GM12892 (cell line): ENCODE data around the gene MMRN1. TPM values are rescaled to one million over a fixed set of nuclear protein-coding genes. Genes with fewer than 3 reads are reported as not detected.
A peak's percentile ranks its signal among the peaks of the same experiment; 100 is the strongest.

Experiments used
- DNase-seq: peaks from one replicate; pipeline ENCODE4 v3.0.0; 2011; ENCODE audit not compliant: insufficient read length
- FAIRE-seq: peaks from 2 replicates; lab custom pipeline; 2011; peaks lifted over from hg19 to GRCh38; lab: Jason Lieb, UNC
- POLR2A ChIP-seq: IDR thresholded peaks from 2 replicates; pipeline ENCODE4 v1.6.1; 2011; ENCODE audit warnings: low read depth, low read length, control low read depth
- POLR2AphosphoS5 ChIP-seq: IDR thresholded peaks from 2 replicates; pipeline ENCODE4 v1.6.1; 2011; ENCODE audit warnings: low read depth, low read length, control low read depth
- TAF1 ChIP-seq: IDR thresholded peaks from 2 replicates; pipeline ENCODE4 v1.6.1; 2011; ENCODE audit warnings: low read depth, mild to moderate bottlenecking, control low read depth, low read length, borderline replicate concordance
- polyA plus RNA-seq: library from polyadenylated mRNA; unstranded; fragments of >200 nt; gene quantifications from one replicate; pipeline ENCODE4 v1.2.1, GENCODE V29; 2012; ENCODE audit warnings: missing spikeins, inconsistent platforms; ENCODE audit not compliant: missing spikeins

MMRN1 gene, protein sequence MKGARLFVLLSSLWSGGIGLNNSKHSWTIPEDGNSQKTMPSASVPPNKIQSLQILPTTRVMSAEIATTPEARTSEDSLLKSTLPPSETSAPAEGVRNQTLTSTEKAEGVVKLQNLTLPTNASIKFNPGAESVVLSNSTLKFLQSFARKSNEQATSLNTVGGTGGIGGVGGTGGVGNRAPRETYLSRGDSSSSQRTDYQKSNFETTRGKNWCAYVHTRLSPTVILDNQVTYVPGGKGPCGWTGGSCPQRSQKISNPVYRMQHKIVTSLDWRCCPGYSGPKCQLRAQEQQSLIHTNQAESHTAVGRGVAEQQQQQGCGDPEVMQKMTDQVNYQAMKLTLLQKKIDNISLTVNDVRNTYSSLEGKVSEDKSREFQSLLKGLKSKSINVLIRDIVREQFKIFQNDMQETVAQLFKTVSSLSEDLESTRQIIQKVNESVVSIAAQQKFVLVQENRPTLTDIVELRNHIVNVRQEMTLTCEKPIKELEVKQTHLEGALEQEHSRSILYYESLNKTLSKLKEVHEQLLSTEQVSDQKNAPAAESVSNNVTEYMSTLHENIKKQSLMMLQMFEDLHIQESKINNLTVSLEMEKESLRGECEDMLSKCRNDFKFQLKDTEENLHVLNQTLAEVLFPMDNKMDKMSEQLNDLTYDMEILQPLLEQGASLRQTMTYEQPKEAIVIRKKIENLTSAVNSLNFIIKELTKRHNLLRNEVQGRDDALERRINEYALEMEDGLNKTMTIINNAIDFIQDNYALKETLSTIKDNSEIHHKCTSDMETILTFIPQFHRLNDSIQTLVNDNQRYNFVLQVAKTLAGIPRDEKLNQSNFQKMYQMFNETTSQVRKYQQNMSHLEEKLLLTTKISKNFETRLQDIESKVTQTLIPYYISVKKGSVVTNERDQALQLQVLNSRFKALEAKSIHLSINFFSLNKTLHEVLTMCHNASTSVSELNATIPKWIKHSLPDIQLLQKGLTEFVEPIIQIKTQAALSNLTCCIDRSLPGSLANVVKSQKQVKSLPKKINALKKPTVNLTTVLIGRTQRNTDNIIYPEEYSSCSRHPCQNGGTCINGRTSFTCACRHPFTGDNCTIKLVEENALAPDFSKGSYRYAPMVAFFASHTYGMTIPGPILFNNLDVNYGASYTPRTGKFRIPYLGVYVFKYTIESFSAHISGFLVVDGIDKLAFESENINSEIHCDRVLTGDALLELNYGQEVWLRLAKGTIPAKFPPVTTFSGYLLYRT
- polyA plus RNA-seq, result 1.2 TPM

DNA sequence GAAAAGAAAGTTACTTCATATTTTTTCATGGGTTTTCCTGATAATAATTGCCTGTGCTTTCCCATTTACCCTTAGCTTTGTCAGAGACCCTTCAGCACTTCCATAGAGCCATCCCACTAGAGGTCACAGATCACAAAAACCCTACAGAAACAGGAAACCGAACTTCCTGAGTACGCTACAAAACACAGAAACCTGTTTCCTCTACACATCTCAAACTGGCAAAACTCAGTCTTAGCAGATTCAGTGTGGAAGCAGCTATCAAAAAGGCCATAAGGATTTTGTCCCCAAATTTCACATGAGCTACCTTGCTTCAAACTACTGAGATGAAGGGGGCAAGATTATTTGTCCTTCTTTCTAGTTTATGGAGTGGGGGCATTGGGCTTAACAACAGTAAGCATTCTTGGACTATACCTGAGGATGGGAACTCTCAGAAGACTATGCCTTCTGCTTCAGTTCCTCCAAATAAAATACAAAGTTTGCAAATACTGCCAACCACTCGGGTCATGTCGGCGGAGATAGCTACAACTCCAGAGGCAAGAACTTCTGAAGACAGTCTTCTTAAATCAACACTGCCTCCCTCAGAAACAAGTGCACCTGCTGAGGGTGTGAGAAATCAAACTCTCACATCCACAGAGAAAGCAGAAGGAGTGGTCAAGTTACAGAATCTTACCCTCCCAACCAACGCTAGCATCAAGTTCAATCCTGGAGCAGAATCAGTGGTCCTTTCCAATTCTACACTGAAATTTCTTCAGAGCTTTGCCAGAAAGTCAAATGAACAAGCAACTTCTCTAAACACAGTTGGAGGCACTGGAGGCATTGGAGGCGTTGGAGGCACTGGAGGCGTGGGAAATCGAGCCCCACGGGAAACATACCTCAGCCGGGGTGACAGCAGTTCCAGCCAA, at the start of gene MMRN1:
MMRN1 (plus strand) TSS at position 206 of the 902 bp plus-strand sequence; CDS start at position 324, 118 bp downstream.
- FAIRE-seq, result peak; percentile 90
- DNase-seq, result no peak
- TF ChIP-seq TAF1 (no peak), POLR2AphosphoS5 (no peak), POLR2A (no peak)

DNA sequence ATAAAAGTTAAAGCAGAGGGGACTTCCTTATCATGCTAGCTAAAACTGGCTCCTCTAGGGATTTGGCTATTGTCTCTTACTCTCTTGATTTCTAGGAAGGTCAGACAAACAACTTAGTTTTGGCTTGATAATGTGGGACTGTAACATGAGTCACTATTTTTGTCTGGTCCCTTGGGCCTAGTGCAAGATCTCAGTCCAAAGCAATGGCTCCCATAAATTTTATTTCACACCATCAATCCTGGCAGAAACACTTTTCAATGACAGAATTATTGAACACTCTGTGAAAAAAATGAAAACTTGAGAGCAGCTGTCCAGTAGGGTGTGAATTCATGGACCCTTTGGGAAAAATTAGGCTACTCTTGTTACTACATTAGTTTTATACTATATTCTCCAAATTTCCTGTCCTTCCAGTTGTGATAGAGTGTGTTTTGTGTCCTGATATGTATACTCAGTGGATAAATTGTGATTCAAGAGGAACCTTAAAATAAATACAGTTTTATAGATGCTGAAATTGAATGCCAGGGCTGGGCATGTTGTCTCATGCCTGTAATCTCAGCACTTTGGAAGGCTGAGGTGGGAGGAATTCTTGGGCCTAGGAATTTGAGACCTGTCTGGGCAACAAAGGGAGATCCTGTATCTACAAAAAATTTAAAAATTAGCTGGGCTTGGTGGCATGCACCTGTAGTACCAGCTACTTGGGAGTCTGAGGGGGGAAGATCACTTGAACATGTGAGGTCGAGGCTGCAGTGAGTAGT, 46.9 kb upstream of the MMRN1 start:
- FAIRE-seq (no peak), DNase-seq (no peak)
- TF ChIP-seq POLR2AphosphoS5 (no peak), TAF1 (no peak), POLR2A (no peak)

GRCh38 chr4:89855236-89855635, 39.4 kb upstream of the MMRN1 start:
- TF ChIP-seq POLR2A, result no peak
- no peak for TF ChIP-seq POLR2AphosphoS5
- DNase-seq (no peak), FAIRE-seq (no peak)

GRCh38 chr4:89860971-89861370, 33.7 kb upstream of the MMRN1 start:
- no peak for TF ChIP-seq POLR2AphosphoS5
- no peak for TF ChIP-seq TAF1
- no peak for TF ChIP-seq POLR2A
- DNase-seq (no peak), FAIRE-seq (no peak)

- no peak for TF ChIP-seq POLR2AphosphoS5
- TF ChIP-seq POLR2A, result no peak
- no peak for TF ChIP-seq TAF1
- FAIRE-seq (no peak), DNase-seq (no peak)
Measured at GRCh38 chr4:89863533-89863932, 31.1 kb upstream of the MMRN1 start.

DNA sequence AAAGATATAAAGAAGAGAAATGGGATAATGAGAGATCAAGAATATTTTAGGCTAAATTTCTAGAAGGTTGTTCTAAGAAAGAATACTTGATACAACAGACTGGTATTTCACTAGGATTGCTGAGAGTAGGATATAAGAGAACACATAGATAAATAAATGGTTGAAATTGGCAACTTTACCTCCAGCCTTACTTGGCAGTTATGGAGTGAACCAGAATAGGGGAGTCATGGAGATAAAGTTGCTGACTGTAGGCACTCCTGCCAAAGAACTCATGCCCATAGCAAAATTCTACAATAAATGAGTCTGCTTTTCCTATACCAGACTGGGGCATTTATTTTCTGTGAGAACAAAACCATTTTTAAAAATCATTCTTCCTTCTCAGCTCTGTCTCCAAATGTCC, 26.4 kb upstream of the MMRN1 start:
- no peak for DNase-seq
- FAIRE-seq, result no peak
- no peak for TF ChIP-seq POLR2A
- no peak for TF ChIP-seq TAF1
- TF ChIP-seq POLR2AphosphoS5, result no peak

DNA sequence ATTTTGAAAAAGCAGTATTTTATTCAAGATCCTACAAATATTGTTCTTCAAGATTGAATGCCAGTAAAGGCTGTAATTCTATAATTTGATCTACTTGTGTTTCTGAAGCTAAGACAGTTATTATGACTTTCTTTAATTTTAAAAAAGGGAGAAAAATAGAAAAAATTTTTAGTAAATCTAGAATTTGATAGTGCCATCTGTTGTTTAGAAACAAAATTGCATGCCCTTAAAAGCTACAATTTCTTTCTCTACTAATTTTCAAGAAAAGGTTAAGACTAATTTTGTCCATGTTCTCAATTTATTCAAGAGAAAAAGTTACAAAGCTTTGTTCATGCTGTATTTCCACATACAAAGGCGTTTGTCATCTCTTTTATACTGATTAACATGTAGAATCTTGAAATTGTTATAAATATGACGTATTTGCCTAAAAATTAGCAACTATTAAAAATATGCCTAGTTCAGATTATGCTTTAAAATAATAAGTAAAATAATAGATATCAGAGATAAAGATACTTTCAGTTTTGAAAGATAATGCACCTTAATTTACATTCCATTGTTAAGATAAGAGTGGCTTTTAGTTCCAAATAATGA, 25.6 kb upstream of the MMRN1 start:
- no peak for TF ChIP-seq POLR2A
- TF ChIP-seq TAF1, result no peak
- TF ChIP-seq POLR2AphosphoS5, result no peak
- DNase-seq (no peak), FAIRE-seq (no peak)

GRCh38 chr4:89871211-89871610, 23.4 kb upstream of the MMRN1 start:
- FAIRE-seq (no peak), DNase-seq (no peak)
- TF ChIP-seq TAF1, result no peak
- no peak for TF ChIP-seq POLR2A
- TF ChIP-seq POLR2AphosphoS5, result no peak

- DNase-seq, result no peak
- TF ChIP-seq POLR2AphosphoS5 (no peak), POLR2A (no peak), TAF1 (no peak)
- FAIRE-seq, result no peak
Measured at GRCh38 chr4:89876548-89876947, 18.1 kb upstream of the MMRN1 start.
